ENCODE measurements around the gene TTC3. TPM values are rescaled to one million over a fixed set of nuclear protein-coding genes. Genes with fewer than 3 reads are reported as not detected.
A peak's percentile ranks its signal among the peaks of the same experiment; 100 is the strongest.
"Not testable (repeated sequence)": the region's sequence is repeated elsewhere in the genome, so short reads cannot be mapped to it uniquely, and the experiment has no call there.

The TTC3 gene
- total RNA-seq, 2 donors from 2014 or later, result 104 to 105 TPM

GRCh38 chr21:37045149-37045548 is 27.9 kb upstream of the TTC3 start:
- Mint-ChIP-seq H3K4me3 (no peak overlapping the region), H3K36me3 (ENCODE audit: low read depth) (peaks cover 2% of the 10 kb centered on the region), H3K27me3 (peaks cover 22% of the 10 kb centered on the region), H3K27ac (no peak overlapping the region), H3K4me1 (peaks cover 10% of the 10 kb centered on the region)
- H3K9me3 ChIP-seq (ENCODE audit: control insufficient read depth, low read length, poor library complexity, severe bottlenecking), result no peaks in the 10 kb centered on the region
- ATAC-seq (peak; percentile 46), DNase-seq (no peak)

GRCh38 chr21:37045556-37045955 is 27.5 kb upstream of the TTC3 start:
- Mint-ChIP-seq H3K36me3 (ENCODE audit: low read depth) (peaks cover 2% of the 10 kb centered on the region), H3K27ac (no peak overlapping the region)
- no peak for DNase-seq

GRCh38 chr21:37047079-37047478 is 26.0 kb upstream of the TTC3 start:
- H3K36me3 Mint-ChIP-seq (ENCODE audit: low read depth), result peaks cover 4% of the 10 kb centered on the region
- DNase-seq, result no peak
- peaks cover 10% of the 10 kb centered on the region for H3K4me1 Mint-ChIP-seq
- no peaks in the 10 kb centered on the region for H3K9me3 ChIP-seq (ENCODE audit: control insufficient read depth, low read length, poor library complexity, severe bottlenecking)
- no peak for ATAC-seq
- peaks cover 22% of the 10 kb centered on the region for H3K27me3 Mint-ChIP-seq
- no peak overlapping the region for H3K4me3 Mint-ChIP-seq
- no peak overlapping the region for H3K27ac Mint-ChIP-seq

More at GRCh38 chr21:37045556-37045955, 27.5 kb upstream of the TTC3 start:
- Mint-ChIP-seq H3K4me3 (no peak overlapping the region), H3K27me3 (peaks cover 22% of the 10 kb centered on the region), H3K4me1 (peaks cover 10% of the 10 kb centered on the region)
- ATAC-seq, result no peak
- H3K9me3 ChIP-seq (ENCODE audit: control insufficient read depth, low read length, poor library complexity, severe bottlenecking), result no peaks in the 10 kb centered on the region

- H3K27me3 Mint-ChIP-seq, result peaks cover 18% of the 10 kb centered on the region
- H3K4me1 Mint-ChIP-seq; H3K9me3 ChIP-seq (ENCODE audit: control insufficient read depth, low read length, poor library complexity, severe bottlenecking); H3K4me3 Mint-ChIP-seq; H3K36me3 Mint-ChIP-seq (ENCODE audit: low read depth); H3K27ac Mint-ChIP-seq; ATAC-seq; DNase-seq: not testable (repeated sequence)
Observed at GRCh38 chr21:37049741-37050140, 23.3 kb upstream of the TTC3 start.

- Mint-ChIP-seq H3K27ac (no peak overlapping the region), H3K4me1 (no peaks in the 10 kb centered on the region), H3K27me3 (no peaks in the 10 kb centered on the region), H3K36me3 (ENCODE audit: low read depth) (peaks cover 2% of the 10 kb centered on the region), H3K4me3 (no peak overlapping the region)
- no peak for ATAC-seq
- no peaks in the 10 kb centered on the region for H3K9me3 ChIP-seq (ENCODE audit: control insufficient read depth, low read length, poor library complexity, severe bottlenecking)
- no peak for DNase-seq
Observed at GRCh38 chr21:37055271-37055855, 17.7 kb upstream of the TTC3 start.

GRCh38 chr21:37057614-37058013 is 15.4 kb upstream of the TTC3 start:
- H3K9me3 ChIP-seq (ENCODE audit: control insufficient read depth, low read length, poor library complexity, severe bottlenecking), result no peaks in the 10 kb centered on the region
- Mint-ChIP-seq H3K27ac (no peak overlapping the region), H3K27me3 (no peaks in the 10 kb centered on the region), H3K4me3 (no peak overlapping the region), H3K36me3 (ENCODE audit: low read depth) (no peaks in the 10 kb centered on the region), H3K4me1 (no peaks in the 10 kb centered on the region)
- ATAC-seq (no peak), DNase-seq (no peak)

- DNase-seq (no peak), ATAC-seq (no peak)
- H3K9me3 ChIP-seq (ENCODE audit: control insufficient read depth, low read length, poor library complexity, severe bottlenecking), result no peaks in the 10 kb centered on the region
- Mint-ChIP-seq H3K4me1 (no peaks in the 10 kb centered on the region), H3K4me3 (no peak overlapping the region), H3K36me3 (ENCODE audit: low read depth) (no peaks in the 10 kb centered on the region), H3K27me3 (no peaks in the 10 kb centered on the region), H3K27ac (no peak overlapping the region)
Observed at GRCh38 chr21:37058261-37058660, 14.8 kb upstream of the TTC3 start.

- Mint-ChIP-seq H3K36me3 (ENCODE audit: low read depth) (no peaks in the 10 kb centered on the region), H3K27me3 (no peaks in the 10 kb centered on the region), H3K27ac (no peak overlapping the region), H3K4me3 (no peak overlapping the region), H3K4me1 (no peaks in the 10 kb centered on the region)
- ATAC-seq, result no peak
- H3K9me3 ChIP-seq (ENCODE audit: control insufficient read depth, low read length, poor library complexity, severe bottlenecking), result no peaks in the 10 kb centered on the region
- no peak for DNase-seq
Observed at GRCh38 chr21:37059181-37059580, 13.9 kb upstream of the TTC3 start.

GRCh38 chr21:37060296-37060695 is 12.8 kb upstream of the TTC3 start:
- Mint-ChIP-seq H3K27ac (no peak overlapping the region), H3K4me1 (peaks cover 3% of the 10 kb centered on the region), H3K36me3 (ENCODE audit: low read depth) (peaks cover 4% of the 10 kb centered on the region), H3K4me3 (no peak overlapping the region), H3K27me3 (no peaks in the 10 kb centered on the region)
- DNase-seq, result no peak
- no peaks in the 10 kb centered on the region for H3K9me3 ChIP-seq (ENCODE audit: control insufficient read depth, low read length, poor library complexity, severe bottlenecking)
- ATAC-seq, result no peak

- no peak for DNase-seq
- H3K4me1 Mint-ChIP-seq, result peaks cover 3% of the 10 kb centered on the region
- no peak overlapping the region for H3K27ac Mint-ChIP-seq
- H3K4me3 Mint-ChIP-seq, result no peak overlapping the region
- H3K27me3 Mint-ChIP-seq, result no peaks in the 10 kb centered on the region
- H3K9me3 ChIP-seq (ENCODE audit: control insufficient read depth, low read length, poor library complexity, severe bottlenecking), result no peaks in the 10 kb centered on the region
- H3K36me3 Mint-ChIP-seq (ENCODE audit: low read depth), result peaks cover 4% of the 10 kb centered on the region
- no peak for ATAC-seq
Observed at GRCh38 chr21:37061926-37062592, 11.0 kb upstream of the TTC3 start.

- Mint-ChIP-seq H3K4me1 (peaks cover 3% of the 10 kb centered on the region), H3K36me3 (ENCODE audit: low read depth) (peaks cover 6% of the 10 kb centered on the region), H3K27ac (no peak overlapping the region), H3K27me3 (no peaks in the 10 kb centered on the region), H3K4me3 (no peak overlapping the region)
- DNase-seq (no peak), ATAC-seq (no peak)
- no peaks in the 10 kb centered on the region for H3K9me3 ChIP-seq (ENCODE audit: control insufficient read depth, low read length, poor library complexity, severe bottlenecking)
Observed at GRCh38 chr21:37062593-37062935, 10.5 kb upstream of the TTC3 start.

GRCh38 chr21:37063433-37063832 is 9.6 kb upstream of the TTC3 start:
- no peaks in the 10 kb centered on the region for H3K27me3 Mint-ChIP-seq
- no peaks in the 10 kb centered on the region for H3K9me3 ChIP-seq (ENCODE audit: control insufficient read depth, low read length, poor library complexity, severe bottlenecking)
- H3K27ac Mint-ChIP-seq, result no peak overlapping the region
- peaks cover 6% of the 10 kb centered on the region for H3K36me3 Mint-ChIP-seq (ENCODE audit: low read depth)
- no peak overlapping the region for H3K4me3 Mint-ChIP-seq
- no peak for ATAC-seq
- peaks cover 3% of the 10 kb centered on the region for H3K4me1 Mint-ChIP-seq
- no peak for DNase-seq

- ATAC-seq (no peak), DNase-seq (no peak)
- Mint-ChIP-seq H3K4me1 (peaks cover 3% of the 10 kb centered on the region), H3K4me3 (no peak overlapping the region), H3K36me3 (ENCODE audit: low read depth) (peaks cover 9% of the 10 kb centered on the region), H3K27me3 (no peaks in the 10 kb centered on the region), H3K27ac (no peak overlapping the region)
- H3K9me3 ChIP-seq (ENCODE audit: control insufficient read depth, low read length, poor library complexity, severe bottlenecking), result no peaks in the 10 kb centered on the region
Observed at GRCh38 chr21:37064841-37065240, 8.2 kb upstream of the TTC3 start.

- no peak for DNase-seq
- Mint-ChIP-seq H3K27me3 (no peaks in the 10 kb centered on the region), H3K27ac (no peak overlapping the region), H3K4me3 (no peak overlapping the region), H3K36me3 (ENCODE audit: low read depth) (peaks cover 11% of the 10 kb centered on the region), H3K4me1 (peaks cover 5% of the 10 kb centered on the region)
- H3K9me3 ChIP-seq (ENCODE audit: control insufficient read depth, low read length, poor library complexity, severe bottlenecking), result no peaks in the 10 kb centered on the region
- ATAC-seq, result no peak
Observed at GRCh38 chr21:37065561-37066177, 7.4 kb upstream of the TTC3 start.

Measured in T-helper 17 cell (primary cell).